ENCODE measurements around the gene MAP3K8. TPM values are rescaled to one million over a fixed set of nuclear protein-coding genes. Genes with fewer than 3 reads are reported as not detected.

The MAP3K8 gene
- total and polyA plus RNA-seq, 9 of the 15 experiments (the other 6 are each of a cell fraction or from before 2014, with no cell fraction given), result 6.9 to 23.6 (median 13.6) TPM

- TF ChIP-seq ETS1 (conservative IDR thresholded peaks at IDR 0.05; ENCODE audit: control insufficient read depth, low read depth, low read length), result no peak
- TF ChIP-seq PRMT5 (CRISPR knock-in tag; IDR thresholded peaks at IDR 0.05), result no peak
- TF ChIP-seq MCM5 (IDR thresholded peaks at IDR 0.05; ENCODE audit: low read depth), result no peak
- TF ChIP-seq CHD7 (IDR thresholded peaks at IDR 0.05; ENCODE audit: low read depth, low read length), result no peak
- TF ChIP-seq SMAD3 (CRISPR knock-in tag; conservative IDR thresholded peaks at IDR 0.05), result no peak
- no peak for TF ChIP-seq MECOM (CRISPR knock-in tag; IDR thresholded peaks at IDR 0.05)
- no peak for TF ChIP-seq FOXJ2 (tag; IDR thresholded peaks at IDR 0.05)
- TF ChIP-seq FOXO4 (CRISPR knock-in tag; IDR thresholded peaks at IDR 0.05), result no peak
- 0 out of 2 replicates have a peak, but pooled peaks have one; percentile 6 for TF ChIP-seq TEAD4 (IDR thresholded peaks at IDR 0.05; ENCODE audit: low read length)
- no peak for TF ChIP-seq TEAD4 (CRISPR knock-in tag; IDR thresholded peaks at IDR 0.05; ENCODE audit: borderline replicate concordance)
- no peak for TF ChIP-seq ZNF174 (CRISPR knock-in tag; IDR thresholded peaks at IDR 0.05)
- TF ChIP-seq ZNF12 (CRISPR knock-in tag; IDR thresholded peaks at IDR 0.05), result 0 out of 2 replicates have a peak, but pooled peaks have one; percentile 41
- no peak for TF ChIP-seq ZNF124 (CRISPR knock-in tag; IDR thresholded peaks at IDR 0.05)
These were observed 489 bp downstream of the MAP3K8 start (continued) for GRCh38 chr10:30434273-30435072.
